B cell (primary cell): ENCODE results near the gene RADX. TPM values are rescaled to one million over a fixed set of nuclear protein-coding genes. Genes with fewer than 3 reads are reported as not detected.
A peak's percentile ranks its signal among the peaks of the same experiment; 100 is the strongest.

Source experiments
- ATAC-seq: fragments of 200-7000 bp; cut with Tn5 transposase; one replicate; pipeline ENCODE4 v1.10.0; 2021; ENCODE audit warnings: low read depth, mild to moderate bottlenecking, moderate number of reproducible peaks, moderate library complexity
- CTCF ChIA-PET: fragments of 350-600 bp; sonication (Branson Sonifier 250); formaldehyde crosslinking; loops from one replicate; lab custom pipeline; 2021; ENCODE audit warnings: antibody characterized with exemption, inconsistent platforms; lab: Charles Lee
- POLR2A ChIA-PET: fragments of 350-600 bp; sonication (Branson Sonifier 250); formaldehyde crosslinking; loops from one replicate; lab custom pipeline; 2021; ENCODE audit warnings: antibody characterized with exemption; lab: Charles Lee
- DNase-seq: peaks from one replicate; pipeline ENCODE4 v3.0.0; 2013
- H2AFZ ChIP-seq: 2 replicates; pipeline ENCODE4 v1.6.1; 2012; ENCODE audit warnings: mild to moderate bottlenecking, low read depth, low read length; ENCODE audit not compliant: insufficient read depth, poor library complexity, severe bottlenecking
- H3K27ac ChIP-seq, 2 donors: 1 replicate in 1 of 2; 2 replicates in 1 of 2; pipeline ENCODE4 v1.5.1; 2012 to 2013; ENCODE audit warnings: low read length in 2 of 2, mild to moderate bottlenecking in 2 of 2, moderate library complexity in 1 of 2
- H3K27me3 ChIP-seq, 4 experiments: fragments of 200-600 bp in 1 of 4; sonication (generic) in 1 of 4; replicated peaks in 1 of 4; 1 replicate in 2 of 4; 2 replicates in 2 of 4; pipeline versions ENCODE4 v1.6.1 to v1.7.0; 2013 to 2016; ENCODE audit warnings: low read length in 3 of 4, mild to moderate bottlenecking in 2 of 4, mixed read lengths in 1 of 4, moderate library complexity in 1 of 4; ENCODE audit not compliant: insufficient read depth in 4 of 4, control insufficient read depth in 3 of 4; ENCODE audit errors: control extremely low read depth in 1 of 4
- H3K36me3 ChIP-seq, 2 experiments: replicated peaks in 1 of 2; 1 replicate in 1 of 2; 2 replicates in 1 of 2; pipeline versions ENCODE4 v1.6.1 to v1.7.1; 2013; ENCODE audit warnings: low read length in 1 of 2; ENCODE audit not compliant: insufficient read depth in 2 of 2, control insufficient read depth in 1 of 2; ENCODE audit errors: control extremely low read depth in 1 of 2, extremely low read depth in 1 of 2
- H3K4me1 ChIP-seq, 2 donors: fragments of 200-600 bp in 1 of 2; sonication (generic) in 1 of 2; 1 replicate in 1 of 2; 2 replicates in 1 of 2; pipeline versions ENCODE4 v1.5.1 to v1.6.1; 2013 to 2017; ENCODE audit warnings: low read length in 2 of 2; ENCODE audit not compliant: control insufficient read depth in 2 of 2, insufficient read depth in 2 of 2
- H3K4me2 ChIP-seq: replicated peaks from 2 replicates; pipeline ENCODE3; 2012; ENCODE audit warnings: mild to moderate bottlenecking, low read depth, low read length; ENCODE audit not compliant: poor library complexity, severe bottlenecking
- H3K4me3 ChIP-seq, 5 experiments: fragments of 200-600 bp in 1 of 5; sonication (generic) in 1 of 5; 1 replicate in 3 of 5; 2 replicates in 2 of 5; pipeline versions ENCODE4 v1.5.1 to v1.7.0; 2011 to 2016; ENCODE audit warnings: low read length in 4 of 5, mild to moderate bottlenecking in 4 of 5, low read depth in 2 of 5, control low read depth in 1 of 5, moderate library complexity in 1 of 5; ENCODE audit not compliant: insufficient read depth in 1 of 5; ENCODE audit errors: control extremely low read depth in 1 of 5, extremely low read depth in 1 of 5
- H3K79me2 ChIP-seq: fragments of 200-600 bp; sonication (generic); one replicate; pipeline ENCODE4 v1.6.0; 2016; ENCODE audit warnings: low read length; ENCODE audit not compliant: control insufficient read depth, insufficient read depth
- H3K9ac ChIP-seq: fragments of 200-600 bp; sonication (generic); 2 replicates; pipeline ENCODE4 v1.6.1; 2017; ENCODE audit warnings: mild to moderate bottlenecking, low read length, moderate library complexity
- H3K9me3 ChIP-seq, 3 donors: one replicate each; pipeline versions ENCODE4 v1.6.1 to v1.7.1; 2013; ENCODE audit warnings: low read length in 2 of 3; ENCODE audit not compliant: control insufficient read depth in 2 of 3, insufficient read depth in 1 of 3; ENCODE audit errors: control extremely low read depth in 1 of 3
- H4K20me1 ChIP-seq: 2 replicates; pipeline ENCODE4 v1.6.0; 2012; ENCODE audit warnings: mild to moderate bottlenecking, low read length; ENCODE audit not compliant: insufficient read depth, control insufficient read depth, poor library complexity, severe bottlenecking
- H3K27ac Mint-ChIP-seq: one replicate; pipeline ENCODE4 v1.8.0; 2021; ENCODE audit warnings: mixed read lengths
- H3K27me3 Mint-ChIP-seq: one replicate; pipeline ENCODE4 v1.8.0; 2021; ENCODE audit warnings: mixed read lengths
- H3K4me1 Mint-ChIP-seq: one replicate; pipeline ENCODE4 v1.8.0; 2021; ENCODE audit warnings: mixed read lengths
- H3K4me3 Mint-ChIP-seq: one replicate; pipeline ENCODE4 v1.8.0; 2021; ENCODE audit warnings: mixed read lengths
- H3K9me3 Mint-ChIP-seq: one replicate; pipeline ENCODE4 v1.8.0; 2022; ENCODE audit warnings: mixed read lengths; ENCODE audit not compliant: insufficient read depth
- CTCF ChIP-seq: fragments of 200-600 bp; IDR thresholded peaks from one replicate; pipeline ENCODE4 v1.8.0; 2022; ENCODE audit warnings: antibody characterized with exemption, mild to moderate bottlenecking
- EZH2 ChIP-seq: IDR thresholded peaks from 2 replicates; pipeline ENCODE4 v1.6.1; 2012; ENCODE audit warnings: borderline replicate concordance, low read depth, mild to moderate bottlenecking, moderate library complexity, low read length; ENCODE audit not compliant: insufficient read depth, poor library complexity, severe bottlenecking
- WGBS: methylation state at CpG from one replicate; pipeline ENCODE4 v1.1.5; 2013; ENCODE audit warnings: missing lambda C conversion rate; ENCODE audit not compliant: insufficient coverage; 5-methylcytosine and 5-hydroxymethylcytosine counted together
- intact Hi-C: fragments of 100-400 bp; cut with micrococcal nuclease; formaldehyde crosslinking; loops from one replicate; pipeline ENCODE4 v1.10.0; 2022
- polyA plus RNA-seq: library from polyadenylated mRNA; depleted of rRNA; stranded (reverse); fragments of >200 nt; gene quantifications from 2 replicates; pipeline ENCODE4 v1.2.3, GENCODE V29; 2012
- total RNA-seq, 2 donors: library from RNA; stranded (reverse); fragments of 120-200 nt in 1 of 2; gene quantifications; 1 replicate in 1 of 2; 2 replicates in 1 of 2; pipeline versions ENCODE4 v1.2.3 to v1.2.4, GENCODE V29; 2013 to 2022

The RADX gene
- total and polyA plus RNA-seq, 2 donors (not counting 1 experiment from before 2014, with no cell fraction given): 7.9 to 15.3 TPM

GRCh38 chrX:106611317-106611678 is 480 bp upstream of the RADX start:
- H3K4me1 Mint-ChIP-seq: peaks cover 18% of the 10 kb centered on the region
- no CpG with 5 or more reads among the region's 1 CpG for WGBS
- no peaks in the 10 kb centered on the region for H4K20me1 ChIP-seq
- H3K4me1 ChIP-seq: peaks cover 0 to 3% of the 10 kb centered on the region in 2 donors
- ChIA-PET CTCF (interaction anchor here (1.4 to 1.8 kb wide), 2 partner anchors 9 to 130 kb away, joined by 5 to 8 read pairs; no protein-coding TSS in a partner anchor), POLR2A (no interaction called here)
- H3K36me3 ChIP-seq: no peaks in the 10 kb centered on the region
- no peaks in the 10 kb centered on the region for H3K27me3 Mint-ChIP-seq
- peak overlapping the region; percentile 72 for H3K4me2 ChIP-seq
- peak overlapping the region; percentile 71 for H3K9ac ChIP-seq
- peak overlapping the region in 4 of 5 experiments; percentile 67 to 77 (median 69) for H3K4me3 ChIP-seq
- peak overlapping the region; percentile 97 for H3K4me3 Mint-ChIP-seq
- no peaks in the 10 kb centered on the region for H3K9me3 ChIP-seq
- TF ChIP-seq CTCF: no peak
- no peak for TF ChIP-seq EZH2
- no peaks in the 10 kb centered on the region for H3K9me3 Mint-ChIP-seq
- DNase-seq (no peak), ATAC-seq (peak; percentile 1)
- H3K27ac ChIP-seq: peak overlapping the region; percentile 41 to 77
- peaks cover 6% of the 10 kb centered on the region for H3K79me2 ChIP-seq
- H3K27ac Mint-ChIP-seq: peak overlapping the region; percentile 90
- intact Hi-C loops: loop anchor here (2.0 to 5.0 kb wide), 3 partner anchors 191 to 1481 kb away; partner anchors contain the start of genes ATG4A, PSMD10, RBM41 and TBC1D8B
- H3K27me3 ChIP-seq: no peaks in the 10 kb centered on the region
- H2AFZ ChIP-seq: peak overlapping the region; percentile 73

- Histone ChIP-seq H4K20me1 (no peaks in the 10 kb centered on the region), H2AFZ (peak overlapping the region; percentile 73), H3K27me3 (no peaks in the 10 kb centered on the region), H3K4me1 (peaks cover 0 to 3% of the 10 kb centered on the region in 2 donors), H3K4me3 (peak overlapping the region in 4 of 5 experiments; percentile 67 to 77 (median 69)), H3K36me3 (no peaks in the 10 kb centered on the region), H3K27ac (peak overlapping the region; percentile 69 to 77), H3K9me3 (no peaks in the 10 kb centered on the region), H3K9ac (peak overlapping the region; percentile 71), H3K79me2 (peaks cover 6% of the 10 kb centered on the region), H3K4me2 (peak overlapping the region; percentile 72)
- ChIA-PET CTCF (interaction anchor here (1.4 to 1.8 kb wide), 2 partner anchors 8 to 132 kb away, joined by 5 to 8 read pairs; no protein-coding TSS in a partner anchor), POLR2A (no interaction called here)
- intact Hi-C loops: loop anchor here (5.0 kb wide), 2 partner anchors 190 to 1480 kb away; partner anchors contain the start of genes ATG4A, PSMD10 and TBC1D8B
- no peak for TF ChIP-seq CTCF
- TF ChIP-seq EZH2: no peak
- DNase-seq (no peak), ATAC-seq (no peak)
- no peaks in the 10 kb centered on the region for H3K9me3 Mint-ChIP-seq
- WGBS: 0% methylated on average over 2 of the region's 8 CpGs
- peaks cover 18% of the 10 kb centered on the region for H3K4me1 Mint-ChIP-seq
- H3K4me3 Mint-ChIP-seq: peak overlapping the region; percentile 97
- peak overlapping the region; percentile 90 for H3K27ac Mint-ChIP-seq
- H3K27me3 Mint-ChIP-seq: no peaks in the 10 kb centered on the region
These were observed 600 bp downstream of the RADX start for GRCh38 chrX:106612393-106612763.
